A673 (cell line): ENCODE results near the gene NT5C3B.

Source experiments
- CTCF ChIP-seq: fragments of 300-800, 200-600 bp; sonication (generic); conservative IDR thresholded peaks from 2 replicates; pipeline ENCODE4 v1.5.1; 2017; ENCODE audit warnings: low read depth, mild to moderate bottlenecking, antibody characterized with exemption, low read length, moderate library complexity, mixed read lengths
- EZH2 ChIP-seq: fragments of 200-600 bp; sonication (generic); IDR thresholded peaks from 2 replicates; pipeline ENCODE4 v1.6.1; 2017; ENCODE audit warnings: borderline replicate concordance, low read depth, mild to moderate bottlenecking, mixed read lengths, antibody characterized with exemption, low read length; ENCODE audit not compliant: poor library complexity, severe bottlenecking

- TF ChIP-seq CTCF: no peak
- TF ChIP-seq EZH2: no peak
Observed at GRCh38 chr17:41779954-41780353, 56.1 kb downstream of the NT5C3B start.
